Stomach (tissue), 19 donors: ENCODE measurements around the gene SLC45A2. TPM values are rescaled to one million over a fixed set of nuclear protein-coding genes. Genes with fewer than 3 reads are reported as not detected.
A peak's percentile ranks its signal among the peaks of the same experiment; 100 is the strongest.
"Not testable (repeated sequence)": the region's sequence is repeated elsewhere in the genome, so short reads cannot be mapped to it uniquely, and the experiment has no call there.

Experiments
- DNase-seq, 2 donors: peaks; one replicate each; pipeline versions ENCODE4 v3.0.0 to v3.0.0-alpha.2; 2013 to 2019
- H3K27ac ChIP-seq, 5 donors: fragments of 200-600 bp in 4 of 5; sonication (generic) in 4 of 5; one replicate each; pipeline ENCODE4 v1.5.1; 2013 to 2019; ENCODE audit warnings: mild to moderate bottlenecking in 1 of 5, moderate library complexity in 1 of 5
- H3K27me3 ChIP-seq, 3 donors: fragments of 200-600 bp; sonication (generic); one replicate each; pipeline ENCODE4 v1.5.1; 2017 to 2019; ENCODE audit warnings: mixed run types in 1 of 3
- H3K36me3 ChIP-seq, 4 donors: fragments of 200-600 bp; sonication (generic); 1 replicate in 3 of 4; 2 replicates in 1 of 4; pipeline ENCODE4 v1.5.1; 2016 to 2019
- H3K4me1 ChIP-seq, 4 donors: fragments of 200-600 bp; sonication (generic); one replicate each; pipeline ENCODE4 v1.5.1; 2016 to 2019
- H3K4me3 ChIP-seq, 4 donors: fragments of 200-600 bp; sonication (generic) in 3 of 4; one replicate each; pipeline ENCODE4 v1.5.1; 2016 to 2019; ENCODE audit warnings: mild to moderate bottlenecking in 1 of 4
- H3K9me3 ChIP-seq, 4 donors: fragments of 200-600 bp; sonication (generic); one replicate each; pipeline ENCODE4 v1.5.1; 2016 to 2019
- CTCF ChIP-seq, 7 experiments: fragments of 450-650 bp in 4 of 7; fragments of 200-600 bp in 3 of 7; sonication (generic) in 3 of 7; IDR thresholded peaks; one replicate each; pipeline ENCODE4 v1.5.1; 2016 to 2019; ENCODE audit warnings: antibody characterized with exemption in 7 of 7, control low read depth in 2 of 7, mild to moderate bottlenecking in 1 of 7
- EP300 ChIP-seq: sonication (generic); formaldehyde crosslinking; IDR thresholded peaks from one replicate; pipeline ENCODE4 v1.6.1; 2017; ENCODE audit warnings: antibody characterized with exemption
- POLR2A ChIP-seq, 4 donors: fragments of 450-650 bp; IDR thresholded peaks; one replicate each; pipeline ENCODE4 v1.6.1; 2016; ENCODE audit warnings: antibody characterized with exemption in 4 of 4, control low read depth in 2 of 4, mild to moderate bottlenecking in 1 of 4, moderate library complexity in 1 of 4
- POLR2AphosphoS5 ChIP-seq, 3 donors: sonication (generic); formaldehyde crosslinking; IDR thresholded peaks; one replicate each; pipeline ENCODE4 v1.6.1; 2016; ENCODE audit warnings: antibody characterized with exemption in 3 of 3
- WGBS, 5 donors: extraction: QIAGEN DNeasy Blood & Tissue Kit in 3 of 5; methylation state at CpG; one replicate each; pipeline versions ENCODE4 v1.1.5 to v1.1.7; 2013 to 2018; 5-methylcytosine and 5-hydroxymethylcytosine counted together
- intact Hi-C: fragments of 100-400 bp; cut with DNase I; formaldehyde crosslinking; loops from one replicate; pipeline ENCODE4 v1.15.1; 2023; ENCODE audit warnings: low total_unique reads
- long read RNA-seq, 10 donors: transcript quantifications; one replicate each; lab custom pipeline, GENCODE V29; 2026
- polyA plus RNA-seq, 3 donors: library from polyadenylated mRNA; stranded (reverse); fragments of 200-250 nt; gene quantifications; one replicate each; pipeline ENCODE4 v1.2.3, GENCODE V29; 2013
- total RNA-seq, 5 donors: library from RNA; depleted of rRNA; stranded (reverse); fragments of >200 nt; gene quantifications; one replicate each; pipeline versions ENCODE4 v1.1.0 to v1.2.3, GENCODE V29; 2014 to 2016
- donor health status: healthy with polysubstance abuse.
- donor health status: Bipolar disorder and iron deficiency.
- donor health status: healthy.

Gene SLC45A2
- total RNA-seq (not detected), polyA plus RNA-seq (under 1 TPM; 0.19 to 0.46 (median 0.20) TPM)
- long read RNA-seq, donor 1, result 0 reads
- long read RNA-seq, donor 2, result 0 reads
- long read RNA-seq, donor 3, result 0 reads
- long read RNA-seq, donor 4, result 0 reads
- long read RNA-seq, donor 5, result 0 reads
- long read RNA-seq, donor 6, result 0 reads
- long read RNA-seq, donor 7, result 0 reads
- long read RNA-seq, donor 8, result 0 reads
- long read RNA-seq, donor 9, result 0 reads
- long read RNA-seq, donor 10, result 0 reads

GRCh38 chr5:33984671-33985124 lies at the start of gene SLC45A2:
SLC45A2 (minus strand) TSS chr5:33984693; CDS start chr5:33984583, 110 bp downstream.
- H3K4me3 ChIP-seq, result no peak within 1 kb of the TSS
- peaks cover 11 to 34% (median 32%) of the 10 kb centered on the region in 4 donors for H3K36me3 ChIP-seq
- no peaks in the 10 kb centered on the region for H3K9me3 ChIP-seq
- no peak for TF ChIP-seq POLR2AphosphoS5 (IDR thresholded peaks at IDR 0.05)
- no peak for TF ChIP-seq POLR2A (IDR thresholded peaks at IDR 0.05)
- no peak for TF ChIP-seq EP300
- no peak for TF ChIP-seq CTCF (IDR thresholded peaks at IDR 0.05)
- H3K27me3 ChIP-seq, result no peaks in the 10 kb centered on the region
- no peak for DNase-seq
- peak within 1 kb of the TSS in 1 of 5 donors; percentile 7 for H3K27ac ChIP-seq
- intact Hi-C loops, result no loop called here
- 70 to 80% (median 74%) methylated on average over 7 of the region's 7 CpGs for WGBS, 5 donors
- peaks cover 0 to 23% (median 20%) of the 10 kb centered on the region in 4 donors for H3K4me1 ChIP-seq

GRCh38 chr5:34031966-34032365 lies 47.5 kb upstream of the SLC45A2 start:
- intact Hi-C loops, result no loop called here

GRCh38 chr5:34031117-34031516 lies 46.6 kb upstream of the SLC45A2 start:
- no peak overlapping the region for H3K27ac ChIP-seq
- peaks cover 7 to 27% (median 12%) of the 10 kb centered on the region in 4 donors for H3K36me3 ChIP-seq
- intact Hi-C loops, result no loop called here
- no peak overlapping the region for H3K4me3 ChIP-seq
- 75 to 95% (median 90%) methylated on average over 2 of the region's 2 CpGs for WGBS, 5 donors
- DNase-seq, result no peak
- no peaks in the 10 kb centered on the region for H3K9me3 ChIP-seq
- TF ChIP-seq POLR2AphosphoS5 (IDR thresholded peaks at IDR 0.05) (no peak), CTCF (IDR thresholded peaks at IDR 0.05) (no peak), EP300 (no peak), POLR2A (IDR thresholded peaks at IDR 0.05) (no peak)
- H3K27me3 ChIP-seq, result no peaks in the 10 kb centered on the region
- H3K4me1 ChIP-seq, result no peaks in the 10 kb centered on the region

More at GRCh38 chr5:34031966-34032365, 47.5 kb upstream of the SLC45A2 start:
- DNase-seq, result no peak
- 88 to 96% (median 92%) methylated on average over 3 of the region's 3 CpGs for WGBS, 5 donors
- Histone ChIP-seq H3K4me1 (peaks cover 0 to 4% (median under 1%) of the 10 kb centered on the region in 4 donors), H3K27me3 (no peaks in the 10 kb centered on the region), H3K9me3 (no peaks in the 10 kb centered on the region), H3K36me3 (peaks cover 7 to 27% (median 12%) of the 10 kb centered on the region in 4 donors), H3K4me3 (no peak overlapping the region), H3K27ac (no peak overlapping the region)
- no peak for TF ChIP-seq EP300
- TF ChIP-seq CTCF (IDR thresholded peaks at IDR 0.05), result no peak
- TF ChIP-seq POLR2A (IDR thresholded peaks at IDR 0.05), result no peak
- no peak for TF ChIP-seq POLR2AphosphoS5 (IDR thresholded peaks at IDR 0.05)

- DNase-seq, H3K27me3 ChIP-seq, H3K9me3 ChIP-seq, intact Hi-C loops, H3K4me3 ChIP-seq, H3K4me1 ChIP-seq: not testable (repeated sequence)
- peak overlapping the region in 1 of 5 donors; percentile 29 for H3K27ac ChIP-seq
- 93 to 98% (median 94%) methylated on average over 2 of the region's 2 CpGs for WGBS, 5 donors
- H3K36me3 ChIP-seq, result peaks cover 7 to 26% (median 12%) of the 10 kb centered on the region in 4 donors
Measured at GRCh38 chr5:34030585-34030984, 46.1 kb upstream of the SLC45A2 start.

GRCh38 chr5:34030048-34030447 lies 45.6 kb upstream of the SLC45A2 start:
- Histone ChIP-seq H3K9me3 (no peaks in the 10 kb centered on the region), H3K4me1 (peaks cover 0 to 4% (median 0%) of the 10 kb centered on the region in 4 donors), H3K27ac (peak overlapping the region in 2 of 5 donors; percentile 4 to 29), H3K36me3 (peaks cover 3 to 21% (median 8%) of the 10 kb centered on the region in 4 donors), H3K4me3 (no peak overlapping the region), H3K27me3 (no peaks in the 10 kb centered on the region)
- intact Hi-C loops, result no loop called here
- TF ChIP-seq POLR2A (IDR thresholded peaks at IDR 0.05), result no peak
- TF ChIP-seq POLR2AphosphoS5 (IDR thresholded peaks at IDR 0.05), result no peak
- no peak for TF ChIP-seq CTCF (IDR thresholded peaks at IDR 0.05)
- TF ChIP-seq EP300, result no peak
- 24 to 53% (median 34%) methylated on average over 1 of the region's 1 CpG for WGBS, 5 donors
- DNase-seq, result no peak
